CD14-positive monocyte (primary cell): ENCODE data around the gene KRT86. TPM values are rescaled to one million over a fixed set of nuclear protein-coding genes. Genes with fewer than 3 reads are reported as not detected.

ENCODE experiments used
- DNase-seq, 3 donors: peaks; one replicate each; pipeline ENCODE4 v3.0.0-alpha.2; 2011 to 2022
- H2AFZ ChIP-seq: 2 replicates; pipeline ENCODE4 v1.6.0; 2012; ENCODE audit warnings: mild to moderate bottlenecking, low read depth, low read length, inconsistent platforms; ENCODE audit not compliant: insufficient read depth, poor library complexity, severe bottlenecking
- H3K27ac ChIP-seq, 2 donors: 1 replicate in 1 of 2; 2 replicates in 1 of 2; pipeline ENCODE4 v1.5.1; 2012 to 2013; ENCODE audit warnings: low read length in 2 of 2, control low read depth in 1 of 2, inconsistent platforms in 1 of 2, low read depth in 1 of 2, mild to moderate bottlenecking in 1 of 2
- H3K27me3 ChIP-seq, 2 donors: one replicate each; pipeline versions ENCODE4 v1.6.0 to v1.6.1; 2011 to 2013; ENCODE audit warnings: low read length in 2 of 2; ENCODE audit not compliant: control insufficient read depth in 2 of 2, insufficient read depth in 2 of 2
- H3K36me3 ChIP-seq, 2 donors: replicated peaks in 1 of 2; 1 replicate in 1 of 2; 2 replicates in 1 of 2; pipeline versions ENCODE4 v1.5.1 to v1.6.1; 2012 to 2013; ENCODE audit warnings: low read length in 2 of 2, control low read depth in 1 of 2, inconsistent platforms in 1 of 2, mild to moderate bottlenecking in 1 of 2; ENCODE audit not compliant: insufficient read depth in 2 of 2, control insufficient read depth in 1 of 2
- H3K4me1 ChIP-seq, 2 donors: 1 replicate in 1 of 2; 2 replicates in 1 of 2; pipeline versions ENCODE4 v1.5.1 to v1.6.1; 2012 to 2013; ENCODE audit warnings: low read length in 2 of 2, control low read depth in 1 of 2, inconsistent platforms in 1 of 2, mild to moderate bottlenecking in 1 of 2, moderate library complexity in 1 of 2; ENCODE audit not compliant: insufficient read depth in 2 of 2, control insufficient read depth in 1 of 2
- H3K4me2 ChIP-seq: replicated peaks from 2 replicates; pipeline ENCODE3; 2012; ENCODE audit warnings: low read length, moderate library complexity, mild to moderate bottlenecking; ENCODE audit not compliant: poor library complexity, severe bottlenecking; ENCODE audit errors: extremely low read depth
- H3K4me3 ChIP-seq, 3 experiments: fragments of 200-600 bp in 1 of 3; sonication (generic) in 1 of 3; replicated peaks in 1 of 3; 1 replicate in 2 of 3; 2 replicates in 1 of 3; pipeline ENCODE4 v1.5.1; 2011 to 2013; ENCODE audit warnings: low read length in 3 of 3, mild to moderate bottlenecking in 3 of 3, control low read depth in 2 of 3, low read depth in 2 of 3, inconsistent platforms in 1 of 3, moderate library complexity in 1 of 3
- H3K79me2 ChIP-seq: 2 replicates; pipeline ENCODE4 v1.6.0; 2012; ENCODE audit warnings: mild to moderate bottlenecking, control low read depth, inconsistent platforms, low read length, moderate library complexity; ENCODE audit not compliant: insufficient read depth
- H3K9ac ChIP-seq: 2 replicates; pipeline ENCODE4 v1.6.0; 2017; ENCODE audit warnings: low read length, mild to moderate bottlenecking; ENCODE audit not compliant: insufficient read depth, poor library complexity, severe bottlenecking
- H3K9me3 ChIP-seq, 2 donors: replicated peaks in 1 of 2; 1 replicate in 1 of 2; 2 replicates in 1 of 2; pipeline versions ENCODE4 v1.5.1 to v1.6.1; 2012 to 2013; ENCODE audit warnings: low read length in 2 of 2, control low read depth in 1 of 2; ENCODE audit not compliant: control insufficient read depth in 1 of 2, insufficient read depth in 1 of 2
- H4K20me1 ChIP-seq: 2 replicates; pipeline ENCODE4 v1.6.0; 2012; ENCODE audit warnings: mild to moderate bottlenecking, low read length, control low read depth, moderate library complexity; ENCODE audit not compliant: insufficient read depth
- H3K27ac Mint-ChIP-seq, 7 donors: one replicate each; pipeline ENCODE4 v1.8.0; 2020; ENCODE audit warnings: mild to moderate bottlenecking in 7 of 7, mixed read lengths in 7 of 7, moderate library complexity in 6 of 7, inconsistent platforms in 2 of 7
- H3K27me3 Mint-ChIP-seq, 3 donors: one replicate each; pipeline ENCODE4 v1.8.0; 2021 to 2022; ENCODE audit warnings: low read depth in 3 of 3, mild to moderate bottlenecking in 3 of 3, mixed read lengths in 3 of 3, moderate library complexity in 3 of 3, inconsistent platforms in 1 of 3
- H3K36me3 Mint-ChIP-seq, 2 donors: one replicate each; pipeline ENCODE4 v1.8.0; 2020; ENCODE audit warnings: mixed read lengths in 2 of 2, inconsistent platforms in 1 of 2, mild to moderate bottlenecking in 1 of 2
- H3K4me1 Mint-ChIP-seq: one replicate; pipeline ENCODE4 v1.8.0; 2020; ENCODE audit warnings: mild to moderate bottlenecking, mixed read lengths
- H3K4me3 Mint-ChIP-seq, 2 donors: one replicate each; pipeline ENCODE4 v1.8.0; 2020; ENCODE audit warnings: mild to moderate bottlenecking in 2 of 2, mixed read lengths in 2 of 2, moderate library complexity in 1 of 2
- H3K9me3 Mint-ChIP-seq, 7 donors: one replicate each; pipeline ENCODE4 v1.8.0; 2020 to 2022; ENCODE audit warnings: mixed read lengths in 7 of 7, mild to moderate bottlenecking in 6 of 7, moderate library complexity in 6 of 7, inconsistent platforms in 2 of 7
- WGBS: methylation state at CpG from one replicate; pipeline ENCODE4 v1.1.5; 2013; ENCODE audit warnings: missing lambda C conversion rate; ENCODE audit not compliant: insufficient coverage; 5-methylcytosine and 5-hydroxymethylcytosine counted together
- intact Hi-C, 2 donors: fragments of 100-400 bp; cut with micrococcal nuclease; formaldehyde crosslinking; loops; one replicate each; pipeline versions ENCODE4 v1.15.0 to v1.15.1; 2023
- polyA plus RNA-seq, 3 donors: library from polyadenylated mRNA; depleted of rRNA in 1 of 3; unstranded in 2 of 3; stranded (reverse) in 1 of 3; fragments of 300-500 nt in 2 of 3; fragments of >200 nt in 1 of 3; fragmentation: Illumina TruSeq in 2 of 3; gene quantifications; 1 replicate in 2 of 3; 2 replicates in 1 of 3; pipeline ENCODE4 v1.2.3, GENCODE V29; 2012 to 2021
- TF ChIP-seq, protein P1 (sequence below): fragments of 200-600 bp; IDR thresholded peaks from one replicate; pipeline ENCODE4 v1.8.0; 2022; ENCODE audit warnings: antibody characterized with exemption, mild to moderate bottlenecking

Gene KRT86
- polyA plus RNA-seq, 3 donors = not detected

DNA sequence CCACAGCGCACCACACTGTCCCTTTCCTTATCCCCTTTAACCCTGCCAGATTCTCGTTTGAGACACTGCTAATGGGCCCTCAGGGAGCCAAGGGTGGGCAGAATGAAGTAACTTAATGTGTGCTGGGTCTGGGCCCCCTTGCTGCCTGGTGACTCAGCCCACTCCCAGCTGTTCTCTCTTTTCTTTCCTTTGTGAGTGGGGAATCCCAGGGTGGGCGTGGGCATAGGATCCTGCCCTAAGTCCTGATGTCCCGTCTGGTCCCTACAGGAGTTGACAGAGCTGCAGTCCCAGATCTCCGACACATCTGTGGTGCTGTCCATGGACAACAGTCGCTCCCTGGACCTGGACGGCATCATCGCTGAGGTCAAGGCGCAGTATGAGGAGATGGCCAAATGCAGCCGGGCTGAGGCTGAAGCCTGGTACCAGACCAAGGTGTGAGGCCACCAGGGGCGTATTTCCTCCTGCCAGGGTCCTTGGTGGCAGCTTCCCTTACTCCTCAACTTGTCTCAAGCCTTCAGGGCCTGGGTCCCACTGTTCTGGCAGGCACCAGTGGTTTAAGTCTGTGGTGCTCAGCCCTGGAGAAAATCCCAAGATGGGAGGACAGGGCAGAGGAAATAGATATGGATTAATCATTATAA, 33.1 kb upstream of the KRT86 start:
- Histone ChIP-seq H3K27me3 (no peaks in the 10 kb centered on the region), H3K9me3 (no peaks in the 10 kb centered on the region), H3K4me3 (no peak overlapping the region), H3K4me2 (no peak overlapping the region), H3K27ac (no peak overlapping the region), H3K36me3 (no peaks in the 10 kb centered on the region), H2AFZ (no peak overlapping the region), H3K9ac (no peak overlapping the region), H3K79me2 (no peaks in the 10 kb centered on the region), H3K4me1 (peaks cover 23 to 35% of the 10 kb centered on the region in 2 donors), H4K20me1 (no peaks in the 10 kb centered on the region)
- TF ChIP-seq, protein P1, sequence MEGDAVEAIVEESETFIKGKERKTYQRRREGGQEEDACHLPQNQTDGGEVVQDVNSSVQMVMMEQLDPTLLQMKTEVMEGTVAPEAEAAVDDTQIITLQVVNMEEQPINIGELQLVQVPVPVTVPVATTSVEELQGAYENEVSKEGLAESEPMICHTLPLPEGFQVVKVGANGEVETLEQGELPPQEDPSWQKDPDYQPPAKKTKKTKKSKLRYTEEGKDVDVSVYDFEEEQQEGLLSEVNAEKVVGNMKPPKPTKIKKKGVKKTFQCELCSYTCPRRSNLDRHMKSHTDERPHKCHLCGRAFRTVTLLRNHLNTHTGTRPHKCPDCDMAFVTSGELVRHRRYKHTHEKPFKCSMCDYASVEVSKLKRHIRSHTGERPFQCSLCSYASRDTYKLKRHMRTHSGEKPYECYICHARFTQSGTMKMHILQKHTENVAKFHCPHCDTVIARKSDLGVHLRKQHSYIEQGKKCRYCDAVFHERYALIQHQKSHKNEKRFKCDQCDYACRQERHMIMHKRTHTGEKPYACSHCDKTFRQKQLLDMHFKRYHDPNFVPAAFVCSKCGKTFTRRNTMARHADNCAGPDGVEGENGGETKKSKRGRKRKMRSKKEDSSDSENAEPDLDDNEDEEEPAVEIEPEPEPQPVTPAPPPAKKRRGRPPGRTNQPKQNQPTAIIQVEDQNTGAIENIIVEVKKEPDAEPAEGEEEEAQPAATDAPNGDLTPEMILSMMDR = no peak
- H3K36me3 Mint-ChIP-seq = peaks cover 2 to 5% of the 10 kb centered on the region in 2 donors
- H3K4me3 Mint-ChIP-seq = no peak overlapping the region
- peaks cover 0 to 4% (median 0%) of the 10 kb centered on the region in 7 donors for H3K9me3 Mint-ChIP-seq
- peak in 1 of 3 donors; percentile 42 for DNase-seq
- intact Hi-C loops = no loop called here
- 95% methylated on average over 7 of the region's 11 CpGs for WGBS
- H3K27ac Mint-ChIP-seq = no peak overlapping the region
- peaks cover 7 to 18% (median 18%) of the 10 kb centered on the region in 3 donors for H3K27me3 Mint-ChIP-seq
- H3K4me1 Mint-ChIP-seq = peaks cover 36% of the 10 kb centered on the region

DNA sequence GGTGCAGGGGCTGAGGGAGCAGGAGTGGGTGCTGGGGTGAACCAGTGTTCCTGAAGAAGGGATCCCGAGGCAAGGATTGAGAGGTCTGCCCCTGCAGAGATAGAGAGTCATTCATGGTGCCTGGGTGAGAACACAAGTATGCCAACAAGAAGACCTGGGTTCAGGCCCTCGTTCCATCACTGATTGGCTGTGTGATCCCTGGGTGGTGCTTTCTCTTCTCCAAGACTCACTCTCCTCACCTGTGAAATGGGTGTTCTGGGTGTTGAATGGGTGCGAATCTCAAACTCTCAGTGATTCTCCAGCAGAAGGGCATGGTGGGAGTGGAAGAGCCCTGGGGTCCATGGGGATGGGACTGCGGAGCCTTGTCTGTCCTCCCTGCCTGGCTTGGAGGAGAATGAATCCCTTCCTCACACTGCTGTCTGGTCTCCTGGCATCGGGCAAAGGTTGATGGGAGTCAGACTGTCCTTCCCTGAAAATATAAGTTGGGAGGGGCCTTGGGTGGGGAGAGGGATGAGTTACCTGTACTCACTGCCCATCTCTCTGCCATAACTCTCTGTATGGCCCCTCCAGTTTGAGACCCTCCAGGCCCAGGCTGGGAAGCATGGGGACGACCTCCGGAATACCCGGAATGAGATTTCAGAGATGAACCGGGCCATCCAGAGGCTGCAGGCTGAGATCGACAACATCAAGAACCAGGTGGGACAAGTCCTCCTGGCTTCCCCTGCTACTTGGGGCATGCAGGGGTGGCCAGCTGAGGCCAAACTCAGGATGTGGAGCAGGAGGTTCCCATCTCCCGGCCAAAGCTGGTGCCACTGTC, 31.8 kb upstream of the KRT86 start:
- Mint-ChIP-seq H3K27me3 (peaks cover 8 to 21% (median 21%) of the 10 kb centered on the region in 3 donors), H3K4me3 (no peak overlapping the region), H3K36me3 (peaks cover 0 to 6% of the 10 kb centered on the region in 2 donors), H3K9me3 (peaks cover 0 to 4% (median 0%) of the 10 kb centered on the region in 7 donors), H3K4me1 (peaks cover 33% of the 10 kb centered on the region), H3K27ac (peak overlapping the region in 6 of 7 donors; percentile 11 to 96 (median 78))
- intact Hi-C loops = no loop called here
- H3K4me3 ChIP-seq = no peak overlapping the region
- WGBS = 94% methylated on average over 6 of the region's 11 CpGs
- H3K4me1 ChIP-seq = peaks cover 23 to 35% of the 10 kb centered on the region in 2 donors
- TF ChIP-seq, protein P1 = no peak
- H3K9me3 ChIP-seq = no peaks in the 10 kb centered on the region
- no peaks in the 10 kb centered on the region for H4K20me1 ChIP-seq
- H3K79me2 ChIP-seq = no peaks in the 10 kb centered on the region
- no peak for DNase-seq
- H3K36me3 ChIP-seq = no peaks in the 10 kb centered on the region
- H2AFZ ChIP-seq = no peak overlapping the region
- H3K27ac ChIP-seq = no peak overlapping the region
- H3K9ac ChIP-seq = no peak overlapping the region
- H3K4me2 ChIP-seq = no peak overlapping the region
- no peaks in the 10 kb centered on the region for H3K27me3 ChIP-seq
